HG03521 (cell line): ENCODE results near the gene FNDC11.
A peak's percentile ranks its signal among the peaks of the same experiment; 100 is the strongest.
"Not testable (repeated sequence)": the region's sequence is repeated elsewhere in the genome, so short reads cannot be mapped to it uniquely, and the experiment has no call there.

Experiments
- ATAC-seq: cut with Tn5 transposase; IDR thresholded peaks from one replicate; pipeline ENCODE4 v1.9.1; 2021; ENCODE audit warnings: mild to moderate bottlenecking, moderate library complexity; ENCODE audit not compliant: unreplicated experiment

FNDC11 gene

DNA sequence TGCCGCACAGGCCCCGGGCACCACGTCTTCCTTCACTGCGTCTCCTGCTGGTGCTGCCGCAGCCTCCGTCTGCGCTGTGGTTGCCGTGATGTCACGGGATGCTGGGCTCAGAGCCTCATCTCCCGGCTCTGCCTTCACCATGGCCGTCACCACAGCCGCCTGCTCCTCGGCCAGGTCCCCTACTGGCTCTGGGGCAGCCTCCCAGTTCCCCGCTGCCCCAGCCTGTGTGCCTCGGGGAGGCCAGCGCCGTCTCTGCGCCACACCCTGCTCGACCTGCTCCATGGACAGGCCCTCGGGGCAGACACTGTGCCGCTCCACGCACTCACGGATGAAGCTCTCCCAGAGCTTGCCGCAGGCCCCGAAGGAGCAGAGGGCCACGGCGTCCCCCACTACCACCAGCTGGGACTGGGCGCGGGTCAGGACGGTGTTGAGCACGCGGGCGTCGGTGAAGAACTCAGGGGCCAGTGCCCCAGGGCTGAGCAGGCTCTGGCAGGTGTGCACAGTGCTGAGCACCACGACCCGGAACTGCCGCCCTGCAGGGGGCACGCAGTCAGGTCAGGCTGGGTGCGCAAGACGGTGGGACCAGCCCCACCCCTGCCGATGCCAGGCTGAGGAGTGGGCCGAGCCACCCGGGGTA is 11.9 kb downstream of the FNDC11 start:
- no peak for ATAC-seq

- ATAC-seq: no peak
These were observed 12.6 kb downstream of the FNDC11 start for GRCh38 chr20:63566395-63567135.

DNA sequence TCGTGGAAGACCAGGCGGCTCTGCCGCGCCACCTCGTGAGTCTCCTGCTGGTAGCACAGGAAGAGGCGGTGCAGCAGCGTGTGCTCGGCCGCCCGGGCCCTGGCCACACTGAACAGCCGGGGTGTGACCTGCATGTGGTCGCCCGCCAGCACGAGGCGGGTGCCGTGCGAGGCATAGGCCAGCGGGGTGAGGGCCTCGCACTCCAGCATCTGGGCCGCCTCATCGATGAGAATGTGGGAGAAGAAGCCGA is 13.1 kb downstream of the FNDC11 start:
- ATAC-seq: no peak

GRCh38 chr20:63567386-63568169 is 13.6 kb downstream of the FNDC11 start:
- ATAC-seq: peak; percentile 46

DNA sequence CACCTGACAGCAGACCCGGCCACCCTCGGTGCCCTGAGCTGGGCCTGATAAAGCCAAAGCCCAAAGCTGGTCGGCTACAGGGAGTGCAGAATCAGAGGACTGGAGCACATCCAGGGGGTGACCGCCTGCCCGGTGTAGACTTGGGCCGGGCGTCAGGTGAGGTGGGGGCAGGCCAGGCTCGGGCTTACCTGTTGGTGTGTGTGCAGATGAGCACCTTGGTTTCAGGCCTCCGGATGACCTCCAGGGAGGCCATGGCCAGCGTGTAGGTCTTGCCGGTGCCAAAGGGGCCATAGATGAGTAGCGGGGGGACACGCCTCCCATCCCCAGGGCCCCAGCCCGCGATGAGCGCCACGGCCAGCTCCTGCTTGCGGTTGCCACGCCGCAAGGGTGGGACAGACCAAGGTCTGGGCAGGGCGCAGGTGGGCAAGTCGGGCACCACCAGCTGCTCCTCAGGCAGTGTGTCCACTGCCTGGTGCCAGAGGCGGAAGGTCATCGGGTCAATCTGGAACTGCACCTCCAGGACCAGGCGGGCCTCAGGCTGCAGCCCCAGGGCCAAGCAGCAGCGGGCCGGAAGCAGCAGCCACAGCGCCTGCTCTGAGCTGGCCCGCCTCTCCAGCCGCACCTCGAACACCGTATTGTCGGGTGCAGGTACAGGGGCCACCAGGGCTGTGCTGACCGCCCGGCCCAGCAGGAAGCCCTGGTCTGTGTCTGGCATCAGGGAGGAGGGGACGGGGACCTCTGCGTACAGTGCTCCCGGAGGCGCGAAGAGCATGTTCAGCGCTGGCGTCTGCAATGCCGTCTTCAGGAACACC is 14.4 kb downstream of the FNDC11 start:
- ATAC-seq: no peak

DNA sequence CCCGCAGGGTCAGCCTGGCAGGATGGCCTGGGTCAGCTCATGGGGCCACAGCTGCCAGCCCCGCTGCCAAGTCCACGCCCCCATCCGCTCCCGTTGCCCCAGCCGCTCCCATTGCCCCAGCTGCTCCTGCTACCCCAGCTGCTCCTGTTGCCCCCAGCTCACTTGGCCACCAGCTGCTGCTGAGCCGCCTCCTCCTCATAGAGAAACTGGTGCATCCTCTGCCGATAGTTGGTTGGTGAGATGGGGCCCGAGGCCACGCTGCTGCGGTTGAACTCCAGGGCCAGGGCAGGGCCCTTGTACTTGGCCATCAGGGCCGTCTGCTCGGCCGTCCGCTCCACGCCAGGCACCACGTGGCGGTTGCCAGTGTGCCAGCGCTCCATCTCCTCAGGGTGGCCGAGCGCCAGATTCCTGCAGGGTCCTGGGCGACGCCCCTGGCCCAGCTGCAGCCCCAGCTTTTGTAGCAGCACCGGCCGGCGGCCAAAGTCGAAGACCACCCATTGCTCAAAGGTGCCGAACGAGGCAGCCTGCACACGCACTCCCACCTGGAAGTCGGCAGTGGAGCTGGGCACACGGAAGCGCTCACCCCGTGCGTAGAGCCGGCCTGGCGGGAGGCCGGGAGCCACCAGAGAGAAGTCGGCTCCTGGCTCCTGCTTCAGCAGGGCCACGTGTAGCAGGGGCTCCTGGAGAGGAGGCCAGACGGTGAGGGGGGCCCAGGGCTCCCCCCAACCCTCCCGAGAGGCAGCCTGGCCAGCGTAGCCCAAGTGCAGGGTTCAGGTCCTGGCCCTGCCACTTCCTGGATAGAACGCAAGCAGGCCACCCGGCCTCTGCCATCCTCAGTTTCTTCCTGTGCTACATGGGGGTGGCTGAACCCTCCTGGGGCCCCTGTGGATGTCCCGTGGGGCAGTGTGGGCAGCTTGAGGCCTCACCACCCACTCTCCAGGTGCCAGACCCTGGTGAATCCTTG is 15.3 kb downstream of the FNDC11 start:
- ATAC-seq: no peak

DNA sequence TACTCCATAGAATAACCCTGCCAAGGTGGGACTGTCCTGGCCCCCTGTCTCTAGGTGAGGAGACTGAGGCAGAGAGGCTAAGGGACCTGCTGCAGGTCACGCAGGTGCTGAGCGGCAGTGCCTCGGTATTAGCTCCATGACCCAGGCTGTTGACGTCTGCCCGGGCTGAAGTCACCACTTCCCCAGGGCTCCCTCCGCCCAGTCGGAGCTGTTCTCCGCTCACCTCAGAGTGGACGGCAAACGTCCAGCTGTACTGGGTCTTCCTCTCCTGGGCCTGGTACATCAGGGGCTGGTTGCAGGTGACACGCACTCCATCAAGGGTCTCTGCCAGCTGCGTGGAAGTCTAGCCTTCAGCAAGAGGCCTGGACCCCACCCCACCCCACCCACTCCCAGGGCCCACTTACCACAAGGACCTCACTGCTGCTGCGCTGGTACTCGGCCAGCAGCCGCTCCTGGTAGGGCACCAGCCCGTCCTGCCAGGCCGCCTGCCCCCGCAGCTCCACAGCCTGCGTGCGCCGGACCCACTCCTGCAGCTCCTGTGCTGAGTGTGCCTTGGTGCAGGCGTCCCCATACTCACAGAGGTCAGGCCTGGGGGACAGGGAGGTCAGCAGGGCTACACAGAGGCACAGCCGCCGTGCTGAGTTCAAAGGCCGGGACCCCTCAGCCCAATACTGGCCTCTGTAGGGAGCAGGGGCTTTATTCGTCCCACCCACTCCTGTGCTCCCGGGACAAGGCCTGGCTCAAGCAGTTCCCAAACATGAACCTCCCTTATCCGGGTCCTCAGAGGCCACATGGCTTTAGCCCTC is 16.5 kb downstream of the FNDC11 start:
- no peak for ATAC-seq

DNA sequence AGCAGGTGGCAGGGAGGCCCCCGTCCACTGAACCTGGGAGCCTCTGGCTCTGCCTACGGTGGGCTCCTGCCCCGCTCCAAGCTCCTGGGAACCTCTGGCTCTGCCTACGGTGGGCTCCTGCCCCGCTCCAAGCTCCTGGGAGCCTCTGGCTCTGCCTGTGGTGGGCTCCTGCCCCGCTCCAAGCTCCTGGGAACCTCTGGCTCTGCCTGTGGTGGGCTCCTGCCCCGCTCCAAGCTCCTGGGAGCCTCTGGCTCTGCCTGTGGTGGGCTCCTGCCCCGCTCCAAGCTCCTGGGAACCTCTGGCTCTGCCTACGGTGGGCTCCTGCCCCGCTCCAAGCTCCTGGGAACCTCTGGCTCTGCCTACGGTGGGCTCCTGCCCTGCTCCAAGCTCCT is 17.1 kb downstream of the FNDC11 start:
- ATAC-seq: not testable (repeated sequence)

GRCh38 chr20:63572071-63572787 is 18.3 kb downstream of the FNDC11 start:
- no peak for ATAC-seq

- no peak for ATAC-seq
These were observed 19.1 kb downstream of the FNDC11 start for GRCh38 chr20:63572788-63573646.

DNA sequence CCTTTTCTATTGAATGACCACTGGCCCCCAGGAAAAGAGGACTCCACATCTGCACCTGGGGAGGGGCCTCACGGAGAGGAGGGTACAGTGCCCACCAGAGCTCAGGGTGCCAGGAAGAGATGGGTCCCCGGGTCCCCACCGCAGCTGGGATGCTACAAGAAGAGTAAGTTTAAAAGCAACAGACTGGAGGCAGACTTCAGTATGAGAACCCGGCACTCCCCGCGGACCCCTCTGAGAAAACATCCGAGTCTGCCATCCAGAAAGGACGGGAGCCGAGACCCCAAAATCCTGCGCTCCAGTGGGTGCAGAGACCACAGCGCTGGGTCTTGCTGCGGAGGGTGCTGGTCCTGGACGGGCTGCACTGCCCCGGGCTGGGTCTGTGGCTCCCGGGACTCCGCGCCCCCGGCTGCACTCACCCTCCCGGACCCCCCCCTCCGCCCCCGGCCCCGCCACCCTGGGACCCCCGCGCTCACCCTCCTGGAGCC is 19.7 kb downstream of the FNDC11 start:
- ATAC-seq: no peak

GRCh38 chr20:63574156-63574828 is 20.3 kb downstream of the FNDC11 start, which contains the start of gene HELZ2:
TSS of gene HELZ2 (minus strand) at chr20:63574239. CDS start at chr20:63572385, 1,854 bp downstream.
- ATAC-seq: no peak

DNA sequence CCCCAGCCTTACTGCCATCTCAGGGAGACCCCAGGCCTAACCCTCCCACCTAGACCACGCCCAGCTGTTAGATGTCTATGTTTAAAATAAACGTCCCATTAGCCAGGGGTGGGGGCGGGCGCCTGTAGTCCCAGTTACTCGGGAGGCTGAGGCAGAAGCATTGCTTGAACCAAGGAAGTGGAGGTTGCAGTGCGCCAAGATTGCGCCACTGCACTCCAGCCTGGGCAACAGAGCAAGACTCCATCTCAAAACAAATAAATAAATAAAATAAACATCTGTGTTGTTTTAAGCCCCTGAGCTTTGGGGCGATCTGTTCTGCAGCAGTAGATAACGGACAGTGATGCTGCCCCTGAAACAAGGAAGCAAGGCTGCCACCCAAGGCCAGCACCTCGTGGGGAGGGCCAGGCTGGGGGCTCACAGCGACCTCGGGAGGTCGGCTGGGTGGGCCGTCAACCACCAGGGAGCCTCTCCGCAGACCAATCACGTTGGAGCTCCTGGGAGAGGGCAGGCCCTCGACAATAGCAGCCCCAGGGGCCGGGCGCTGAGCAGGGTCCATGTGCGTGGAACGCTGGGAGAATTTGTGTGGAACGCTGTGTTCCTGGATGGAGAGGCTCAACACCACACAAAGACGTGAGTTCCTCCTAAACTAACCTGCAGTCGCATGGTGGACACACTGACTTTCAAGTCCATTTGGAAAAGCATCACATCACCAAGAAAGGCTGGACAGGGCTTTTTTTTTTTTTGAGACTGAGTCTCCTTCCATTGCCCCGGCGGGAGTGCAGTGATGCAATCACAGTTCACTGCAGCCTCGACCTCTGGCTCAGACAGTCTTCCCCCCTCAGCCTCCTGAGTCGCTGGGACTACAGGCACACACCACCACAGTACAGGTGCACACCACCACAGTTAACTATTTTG is 21.1 kb downstream of the FNDC11 start:
- no peak for ATAC-seq

DNA sequence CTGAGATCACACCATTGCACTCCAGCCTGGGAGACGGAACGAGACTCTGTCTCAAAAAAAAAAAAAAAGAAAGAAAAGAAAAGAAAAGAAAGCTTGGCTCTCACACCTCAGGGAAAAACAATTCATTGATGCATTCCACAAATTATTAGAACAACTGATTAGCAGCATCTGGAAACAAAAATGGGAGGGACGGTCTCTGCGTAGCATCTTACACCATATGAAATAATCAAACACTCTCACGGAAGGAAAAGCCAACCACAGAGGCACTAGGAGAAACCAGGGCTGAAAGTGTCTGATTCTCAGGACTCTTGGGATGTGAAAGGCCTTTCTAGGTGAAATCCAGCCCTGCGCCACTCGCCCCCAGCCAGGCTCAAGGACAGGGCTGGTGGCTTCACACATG is 22.4 kb downstream of the FNDC11 start:
- ATAC-seq: no peak

DNA sequence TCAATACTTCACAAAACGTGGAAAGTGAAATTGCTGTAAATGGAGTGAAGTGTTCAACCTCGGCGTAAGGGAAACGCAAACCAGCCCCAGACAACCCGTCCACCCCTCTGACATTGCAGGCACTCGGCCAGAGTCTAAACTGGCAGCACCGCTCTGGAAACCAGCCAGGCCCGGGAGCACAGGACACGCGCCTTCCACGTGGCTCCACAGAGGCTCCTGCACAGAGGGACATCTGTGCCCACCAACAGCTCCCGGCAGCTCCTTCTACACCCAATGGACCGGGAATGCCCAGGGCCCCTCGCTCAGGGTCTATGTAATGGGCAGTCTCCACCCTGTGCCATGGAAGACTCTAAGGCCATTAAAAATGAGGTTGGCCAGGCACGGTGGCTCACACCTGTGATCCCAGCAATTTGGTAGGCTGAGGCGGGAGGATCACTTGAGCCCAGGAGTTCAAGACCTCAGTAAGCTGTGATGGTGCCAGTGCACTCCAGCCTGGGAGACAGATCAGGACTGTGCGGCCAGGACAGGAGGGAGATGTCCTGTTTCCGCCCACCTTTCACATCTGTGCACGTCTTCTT is 23.4 kb downstream of the FNDC11 start:
- no peak for ATAC-seq
